Heart left ventricle (tissue), 16 donors: ENCODE measurements around the gene WDR5B. TPM values are rescaled to one million over a fixed set of nuclear protein-coding genes. Genes with fewer than 3 reads are reported as not detected.

Experiments
- ATAC-seq, 4 donors: fragments of 200-7000 bp; cut with Tn5 transposase; one replicate each; pipeline ENCODE4 v1.9.1; 2020 to 2022; ENCODE audit warnings: moderate library complexity in 4 of 4, mild to moderate bottlenecking in 3 of 4, moderate number of reproducible peaks in 1 of 4
- DNase-seq, 5 donors: peaks; one replicate each; pipeline ENCODE4 v3.0.0-alpha.2; 2020
- H3K27ac ChIP-seq, 12 donors: fragments of 200-600 bp; sonication (generic) in 4 of 12; one replicate each; pipeline versions ENCODE4 v1.5.0 to v1.8.0; 2016 to 2022; ENCODE audit warnings: mild to moderate bottlenecking in 2 of 12
- H3K27me3 ChIP-seq, 9 donors: fragments of 200-600 bp; sonication (generic) in 2 of 9; one replicate each; pipeline versions ENCODE4 v1.5.1 to v1.8.0; 2016 to 2022; ENCODE audit warnings: mild to moderate bottlenecking in 3 of 9
- H3K36me3 ChIP-seq, 9 donors: fragments of 200-600 bp; sonication (generic) in 2 of 9; one replicate each; pipeline versions ENCODE4 v1.5.0 to v1.8.0; 2018 to 2022; ENCODE audit warnings: mild to moderate bottlenecking in 2 of 9
- H3K4me1 ChIP-seq, 12 donors: fragments of 200-600 bp; sonication (generic) in 4 of 12; one replicate each; pipeline versions ENCODE4 v1.5.0 to v1.8.0; 2016 to 2022; ENCODE audit warnings: mild to moderate bottlenecking in 3 of 12
- H3K4me3 ChIP-seq, 12 donors: fragments of 200-600 bp; sonication (generic) in 4 of 12; one replicate each; pipeline versions ENCODE4 v1.5.0 to v1.8.0; 2017 to 2022; ENCODE audit warnings: mild to moderate bottlenecking in 9 of 12, moderate library complexity in 4 of 12
- H3K9me3 ChIP-seq, 12 donors: fragments of 200-600 bp; sonication (generic) in 4 of 12; one replicate each; pipeline versions ENCODE4 v1.5.0 to v1.8.0; 2016 to 2022; ENCODE audit warnings: mild to moderate bottlenecking in 1 of 12
- POLR2A ChIP-seq, 2 donors: fragments of 450-650 bp; IDR thresholded peaks; one replicate each; pipeline ENCODE4 v1.6.1; 2017; ENCODE audit warnings: antibody characterized with exemption in 2 of 2, mild to moderate bottlenecking in 2 of 2, moderate library complexity in 2 of 2
- WGBS, 4 donors: extraction: QIAGEN DNeasy Blood & Tissue Kit in 2 of 4; methylation state at CpG; one replicate each; pipeline versions ENCODE4 v1.1.5 to v1.1.7; 2013 to 2018; 5-methylcytosine and 5-hydroxymethylcytosine counted together
- intact Hi-C, 10 donors: fragments of 100-400 bp; cut with DNase I; formaldehyde crosslinking; loops; one replicate each; pipeline versions ENCODE4 v1.11.1 to v1.14.2; 2022
- polyA plus RNA-seq, 2 donors: library from polyadenylated mRNA; stranded (reverse); fragments of 200-250 nt; gene quantifications; one replicate each; pipeline ENCODE4 v1.2.3, GENCODE V29; 2013
- total RNA-seq, 9 donors: library from RNA; depleted of rRNA in 2 of 9; stranded (reverse); fragments of >200 nt in 2 of 9; fragmentation: NEBNext Ultra II Directional in 3 of 9; extraction: Animal tissue kit (Norgen Biotek cat#: 25700) in 3 of 9; gene quantifications; one replicate each; pipeline versions ENCODE4 v1.1.0 to v1.2.4, GENCODE V29; 2016 to 2023
- TF ChIP-seq, protein P1 (sequence below), 12 donors: fragments of 200-600 bp; sonication (generic) in 4 of 12; IDR thresholded peaks; one replicate each; pipeline versions ENCODE4 v1.5.0 to v1.8.0; 2018 to 2022; ENCODE audit warnings: antibody characterized with exemption in 12 of 12, mild to moderate bottlenecking in 5 of 12
- donor health status: ischemic (EF 13 %, LVEDD 7.1; RV severe dilation, severe dysfunction).
- donor health status: healthy with polysubstance abuse.
- donor health status: DM: no; HTN: yes; CAD: no.
- donor health status: DM: no; HTN: no; CAD: no.
- donor health status: ischemic (EF 25% LVEDD 6.9; RV normal size, moderate dysfunction).
- donor health status: ischemic (EF 25% LVEDD 5.7; RV mildly dilated, moderate dysfunction).
- donor health status: healthy.
- donor health status: DM: yes; HTN: yes; CAD: no.
- donor health status: ischemic (EF 35%, LVEDD 5.7; RV mildly dilated, moderate dysfunction).
- donor health status: nonischemic (EF 11% LVEDD 7.7; RV severe dilation, severe dysfunction).
- donor health status: DM: yes; HTN: yes; CAD: no.
- donor health status: PGD.
- donor health status: ischemic (EF 29% LVEDD 5.4; RV normal size, mild dysfunction).
- donor health status: nonischemic (EF 23%, LVEDD 6.1; RV moderate dilation, normal function).

Gene WDR5B
- total and polyA plus RNA-seq, 11 donors, result 1.3 to 4.9 (median 2.9) TPM

- 87 to 92% (median 87%) methylated on average over 3 of the region's 3 CpGs for WGBS, 4 donors
- intact Hi-C loops, result loop anchor here in 3 of 10 donors (5.0 to 10.0 kb wide), 3 partner anchors 93 to 220 kb away; partner anchors contain the start of gene PARP14 (in 1 of the 3)
- peaks cover 0 to 100% (median 80%) of the 10 kb centered on the region in 9 donors for H3K36me3 ChIP-seq
Observed at GRCh38 chr3:122461806-122462205, 45.9 kb upstream of the WDR5B start.

GRCh38 chr3:122458992-122459391, 43.1 kb upstream of the WDR5B start:
- Histone ChIP-seq H3K27me3 (no peaks in the 10 kb centered on the region), H3K4me1 (no peaks in the 10 kb centered on the region), H3K4me3 (no peak overlapping the region), H3K27ac (no peak overlapping the region), H3K9me3 (no peaks in the 10 kb centered on the region), H3K36me3 (peaks cover 0 to 97% (median 71%) of the 10 kb centered on the region in 9 donors)
- ATAC-seq (no peak), DNase-seq (no peak)
- TF ChIP-seq, protein P1, sequence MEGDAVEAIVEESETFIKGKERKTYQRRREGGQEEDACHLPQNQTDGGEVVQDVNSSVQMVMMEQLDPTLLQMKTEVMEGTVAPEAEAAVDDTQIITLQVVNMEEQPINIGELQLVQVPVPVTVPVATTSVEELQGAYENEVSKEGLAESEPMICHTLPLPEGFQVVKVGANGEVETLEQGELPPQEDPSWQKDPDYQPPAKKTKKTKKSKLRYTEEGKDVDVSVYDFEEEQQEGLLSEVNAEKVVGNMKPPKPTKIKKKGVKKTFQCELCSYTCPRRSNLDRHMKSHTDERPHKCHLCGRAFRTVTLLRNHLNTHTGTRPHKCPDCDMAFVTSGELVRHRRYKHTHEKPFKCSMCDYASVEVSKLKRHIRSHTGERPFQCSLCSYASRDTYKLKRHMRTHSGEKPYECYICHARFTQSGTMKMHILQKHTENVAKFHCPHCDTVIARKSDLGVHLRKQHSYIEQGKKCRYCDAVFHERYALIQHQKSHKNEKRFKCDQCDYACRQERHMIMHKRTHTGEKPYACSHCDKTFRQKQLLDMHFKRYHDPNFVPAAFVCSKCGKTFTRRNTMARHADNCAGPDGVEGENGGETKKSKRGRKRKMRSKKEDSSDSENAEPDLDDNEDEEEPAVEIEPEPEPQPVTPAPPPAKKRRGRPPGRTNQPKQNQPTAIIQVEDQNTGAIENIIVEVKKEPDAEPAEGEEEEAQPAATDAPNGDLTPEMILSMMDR (IDR thresholded peaks at IDR 0.05), result peak; percentile 5 to 61 (median 41)
- no peak for TF ChIP-seq POLR2A (IDR thresholded peaks at IDR 0.05)
- intact Hi-C loops, result loop anchor here in 6 of 10 donors (2.0 to 10.0 kb wide), 4 partner anchors 56 to 223 kb away; partner anchors contain the start of genes PARP14 (in 3 of the 6) and KPNA1 (in 2 of the 6)
- 64 to 73% (median 67%) methylated on average over 4 of the region's 4 CpGs for WGBS, 4 donors

More at GRCh38 chr3:122461806-122462205, 45.9 kb upstream of the WDR5B start:
- DNase-seq (no peak), ATAC-seq (no peak)
- Histone ChIP-seq H3K4me3 (no peak overlapping the region), H3K4me1 (no peaks in the 10 kb centered on the region), H3K27me3 (no peaks in the 10 kb centered on the region), H3K27ac (no peak overlapping the region), H3K9me3 (no peaks in the 10 kb centered on the region)
- TF ChIP-seq, protein P1 (IDR thresholded peaks at IDR 0.05), result no peak
- no peak for TF ChIP-seq POLR2A (IDR thresholded peaks at IDR 0.05)

DNA sequence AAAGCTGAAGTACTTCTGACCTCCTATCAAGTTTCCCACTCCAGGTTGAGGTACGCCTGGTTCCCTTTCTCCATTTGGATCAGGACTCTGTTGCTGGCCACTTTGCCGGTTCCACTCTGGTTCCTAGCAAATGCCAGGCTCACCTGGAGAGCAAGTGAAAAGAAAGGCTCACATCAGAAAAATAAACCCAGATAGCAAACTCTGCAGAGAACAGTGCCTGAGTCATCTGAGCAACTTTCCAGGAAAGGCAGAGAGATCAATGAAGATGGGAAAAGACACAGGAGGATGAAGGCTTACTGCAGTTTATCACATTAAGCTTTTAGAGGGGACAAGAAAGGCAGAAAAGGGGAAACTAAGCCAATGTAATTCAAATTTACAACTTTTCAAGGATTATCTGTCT, 41.8 kb upstream of the WDR5B start:
- WGBS, 4 donors, result 91 to 95% (median 93%) methylated on average over 2 of the region's 2 CpGs
- Histone ChIP-seq H3K4me1 (no peaks in the 10 kb centered on the region), H3K4me3 (no peak overlapping the region), H3K9me3 (no peaks in the 10 kb centered on the region), H3K27ac (no peak overlapping the region), H3K27me3 (no peaks in the 10 kb centered on the region), H3K36me3 (peaks cover 0 to 97% (median 72%) of the 10 kb centered on the region in 9 donors)
- TF ChIP-seq POLR2A (IDR thresholded peaks at IDR 0.05), result no peak
- TF ChIP-seq, protein P1 (IDR thresholded peaks at IDR 0.05), result no peak
- intact Hi-C loops, result loop anchor here in 6 of 10 donors (2.0 to 10.0 kb wide), 5 partner anchors 57 to 225 kb away; partner anchors contain the start of genes PARP14 (in 4 of the 6) and KPNA1 (in 2 of the 6)
- ATAC-seq, result no peak
- DNase-seq, result no peak

DNA sequence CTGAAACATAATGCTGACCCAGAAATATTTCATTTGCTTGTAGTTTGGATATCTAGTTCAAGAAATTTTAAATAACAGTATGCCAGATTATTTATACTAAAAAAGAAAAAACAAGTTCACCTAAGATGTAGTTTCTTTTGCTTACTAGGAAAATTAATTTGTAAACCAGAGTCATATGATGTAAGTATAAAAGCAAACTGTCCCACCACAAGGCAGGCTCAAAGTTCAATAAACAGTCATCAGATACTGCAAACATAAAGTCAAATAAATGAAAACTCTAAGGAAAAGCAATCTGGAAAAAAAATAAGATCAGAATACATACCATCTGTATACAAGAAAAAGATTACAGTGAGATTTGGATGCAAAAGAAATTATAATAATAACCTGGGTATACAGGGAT, 40.2 kb upstream of the WDR5B start:
- TF ChIP-seq, protein P1 (IDR thresholded peaks at IDR 0.05), result no peak
- no peak for TF ChIP-seq POLR2A (IDR thresholded peaks at IDR 0.05)
- no peaks in the 10 kb centered on the region for H3K27me3 ChIP-seq
- H3K9me3 ChIP-seq, result no peaks in the 10 kb centered on the region
- ATAC-seq (no peak), DNase-seq (no peak)
- no peak overlapping the region for H3K27ac ChIP-seq
- H3K4me3 ChIP-seq, result no peak overlapping the region
- H3K36me3 ChIP-seq, result peaks cover 0 to 94% (median 67%) of the 10 kb centered on the region in 9 donors
- intact Hi-C loops, result loop anchor here in 4 of 10 donors (2.0 to 10.0 kb wide), 3 partner anchors 59 to 226 kb away; partner anchors contain the start of genes PARP14 (in 4 of the 4) and KPNA1 (in 1 of the 4)
- H3K4me1 ChIP-seq, result no peaks in the 10 kb centered on the region
